SK-N-SH treated with all-trans-retinoic acid at 6 μM for 48 hours (cell line): ENCODE data around the gene DNAI4.

ENCODE experiments used
- CSDC2 ChIP-seq: fragments of 250-450 bp; sonication (Bioruptor Pico); IDR thresholded peaks from 2 replicates; pipeline ENCODE4 v1.5.0; 2020; ENCODE audit warnings: mild to moderate bottlenecking, moderate library complexity
- ZNF70 ChIP-seq: fragments of 450-650 bp; formaldehyde crosslinking; IDR thresholded peaks from 2 replicates; pipeline ENCODE4 v1.5.0; 2020; ENCODE audit warnings: mild to moderate bottlenecking, moderate library complexity
- TF ChIP-seq, protein P1 (sequence below): fragments of 250-450 bp; sonication (Bioruptor Pico); IDR thresholded peaks from 2 replicates; pipeline ENCODE4 v1.5.1; 2021; ENCODE audit warnings: mild to moderate bottlenecking, moderate library complexity

DNA sequence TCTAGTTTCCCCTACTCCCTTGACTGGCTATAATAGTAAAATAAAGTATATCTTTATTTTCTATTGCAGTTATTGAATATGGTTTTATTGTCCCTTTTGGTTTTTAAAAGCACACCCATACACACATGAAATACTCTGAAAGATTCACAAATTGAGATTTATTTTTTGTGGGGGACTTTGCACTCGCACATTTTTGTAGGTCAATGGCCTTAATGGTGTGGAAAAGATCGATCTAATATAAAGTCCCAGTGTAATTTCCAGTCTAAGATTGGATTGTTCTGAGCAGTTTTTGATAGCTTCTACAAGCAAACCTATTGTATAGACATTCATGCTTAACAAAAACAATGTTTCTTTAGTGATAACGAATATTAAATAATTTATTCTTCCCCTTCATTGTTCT is 64.1 kb downstream of the DNAI4 start:
- TF ChIP-seq CSDC2 (CRISPR knock-in tag) (no peak), ZNF70 (CRISPR knock-in tag) (no peak)
- TF ChIP-seq, protein P1, sequence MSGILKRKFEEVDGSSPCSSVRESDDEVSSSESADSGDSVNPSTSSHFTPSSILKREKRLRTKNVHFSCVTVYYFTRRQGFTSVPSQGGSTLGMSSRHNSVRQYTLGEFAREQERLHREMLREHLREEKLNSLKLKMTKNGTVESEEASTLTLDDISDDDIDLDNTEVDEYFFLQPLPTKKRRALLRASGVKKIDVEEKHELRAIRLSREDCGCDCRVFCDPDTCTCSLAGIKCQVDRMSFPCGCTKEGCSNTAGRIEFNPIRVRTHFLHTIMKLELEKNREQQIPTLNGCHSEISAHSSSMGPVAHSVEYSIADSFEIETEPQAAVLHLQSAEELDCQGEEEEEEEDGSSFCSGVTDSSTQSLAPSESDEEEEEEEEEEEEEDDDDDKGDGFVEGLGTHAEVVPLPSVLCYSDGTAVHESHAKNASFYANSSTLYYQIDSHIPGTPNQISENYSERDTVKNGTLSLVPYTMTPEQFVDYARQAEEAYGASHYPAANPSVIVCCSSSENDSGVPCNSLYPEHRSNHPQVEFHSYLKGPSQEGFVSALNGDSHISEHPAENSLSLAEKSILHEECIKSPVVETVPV (CRISPR knock-in tag), result no peak
